HCT116 (cell line): Measurements from ENCODE around the gene NFIC. TPM values are rescaled to one million over a fixed set of nuclear protein-coding genes. Genes with fewer than 3 reads are reported as not detected.

Experiments
- ATAC-seq: fragments of 200-7000 bp; cut with Tn5 transposase; 2 replicates; pipeline ENCODE4 v1.9.1; 2020; ENCODE audit warnings: mild to moderate bottlenecking, moderate library complexity
- BruUV-seq: library from RNA; stranded (reverse); fragments of 400-500 nt; replicated peaks from 2 replicates; lab custom pipeline; 2021; lab: Mats Ljungman, UMichigan
- CTCF ChIA-PET: fragments of 300-600 bp; sonication (Branson Sonifier 250); formaldehyde crosslinking; loops from one replicate; lab custom pipeline; 2021; ENCODE audit warnings: antibody characterized with exemption; lab: Charles Lee
- POLR2A ChIA-PET: fragments of 300-600, 350-600 bp; sonication (Branson Sonifier 250); formaldehyde crosslinking; loops from one replicate; lab custom pipeline; 2021; ENCODE audit warnings: antibody characterized with exemption; lab: Charles Lee
- RAD21 ChIA-PET, 2 experiments: fragments of 300-600 bp; sonication (Branson Sonifier 250); formaldehyde crosslinking; loops; one replicate each; lab custom pipeline; 2023; ENCODE audit warnings: low total read pairs in 2 of 2; ENCODE audit not compliant: uncharacterized antibody in 2 of 2, unreplicated experiment in 2 of 2, low non-redundant PET in 1 of 2; lab: Charles Lee
- DNase-seq: peaks from one replicate; pipeline ENCODE4 v3.0.0-alpha.2; 2010; ENCODE audit warnings: low read depth, low spot score
- H2AFZ ChIP-seq: fragments of 200-600 bp; shearing (Covaris generic), sonication (generic); 2 replicates; pipeline ENCODE4 v1.6.1; 2017; ENCODE audit warnings: low read depth, mixed run types, mixed read lengths, antibody characterized with exemption, low read length; ENCODE audit not compliant: poor library complexity, severe bottlenecking
- H3K27ac ChIP-seq: 2 replicates; pipeline ENCODE4 v1.5.1; 2012; ENCODE audit warnings: low read depth, low read length
- H3K27me3 ChIP-seq: fragments of 200-600 bp; sonication (generic); 2 replicates; pipeline ENCODE4 v1.6.1; 2016; ENCODE audit warnings: mixed run types, low read length, mixed read lengths; ENCODE audit not compliant: insufficient read depth
- H3K36me3 ChIP-seq, 2 experiments: fragments of 200-500 bp in 1 of 2; fragments of 200-600 bp in 1 of 2; sonication (Bioruptor generic) in 1 of 2; sonication (generic) in 1 of 2; 2 replicates each; pipeline versions ENCODE4 v1.5.1 to v1.6.1; 2014 to 2016; ENCODE audit warnings: low read length in 2 of 2, inconsistent platforms in 1 of 2, mixed read lengths in 1 of 2, mixed run types in 1 of 2; ENCODE audit not compliant: insufficient read depth in 2 of 2, control insufficient read depth in 1 of 2
- H3K4me1 ChIP-seq, 2 experiments: fragments of 200-600 bp in 1 of 2; sonication (generic) in 1 of 2; 2 replicates each; pipeline versions ENCODE4 v1.5.1 to v1.6.1; 2012 to 2017; ENCODE audit warnings: low read length in 2 of 2, inconsistent platforms in 1 of 2, mild to moderate bottlenecking in 1 of 2, mixed read lengths in 1 of 2, mixed run types in 1 of 2, moderate library complexity in 1 of 2; ENCODE audit not compliant: insufficient read depth in 2 of 2, control insufficient read depth in 1 of 2
- H3K4me2 ChIP-seq: fragments of 200-600 bp; sonication (generic); 2 replicates; pipeline ENCODE4 v1.6.1; 2017; ENCODE audit warnings: mixed run types, low read length, mixed read lengths
- H3K4me3 ChIP-seq, 2 experiments: fragments of 200-600 bp in 1 of 2; sonication (generic) in 1 of 2; replicated peaks in 1 of 2; 2 replicates each; pipeline ENCODE4 v1.5.1; 2011 to 2016; ENCODE audit warnings: low read length in 2 of 2, control low read depth in 1 of 2, low read depth in 1 of 2, mild to moderate bottlenecking in 1 of 2, mixed read lengths in 1 of 2, mixed run types in 1 of 2
- H3K79me2 ChIP-seq: fragments of 200-600 bp; sonication (generic); 2 replicates; pipeline ENCODE4 v1.6.1; 2017; ENCODE audit warnings: mild to moderate bottlenecking, mixed run types, low read length, moderate library complexity, mixed read lengths; ENCODE audit not compliant: insufficient read depth
- H3K9ac ChIP-seq: fragments of 200-600 bp; sonication (generic); 2 replicates; pipeline ENCODE4 v1.6.1; 2016; ENCODE audit warnings: low read length, mixed read lengths
- H3K9me2 ChIP-seq: fragments of 200-600 bp; sonication (generic), shearing (Covaris generic); 2 replicates; pipeline ENCODE4 v1.6.1; 2017; ENCODE audit warnings: mixed run types, mild to moderate bottlenecking, moderate library complexity; ENCODE audit not compliant: insufficient read depth
- H3K9me3 ChIP-seq, 2 experiments: fragments of 200-500 bp in 1 of 2; fragments of 200-600 bp in 1 of 2; sonication (Bioruptor generic) in 1 of 2; sonication (generic) in 1 of 2; 2 replicates each; pipeline ENCODE4 v1.6.1; 2014 to 2017; ENCODE audit warnings: low read length in 2 of 2, mixed read lengths in 2 of 2, inconsistent platforms in 1 of 2, low read depth in 1 of 2, mild to moderate bottlenecking in 1 of 2, mixed run types in 1 of 2, moderate library complexity in 1 of 2; ENCODE audit not compliant: control insufficient read depth in 1 of 2, insufficient read depth in 1 of 2
- H4K20me1 ChIP-seq: fragments of 200-600 bp; sonication (generic), shearing (Covaris generic); 2 replicates; pipeline ENCODE4 v1.6.1; 2017; ENCODE audit warnings: mixed run types, mild to moderate bottlenecking, moderate library complexity; ENCODE audit not compliant: insufficient read depth
- CBX3 ChIP-seq: IDR thresholded peaks from 2 replicates; pipeline ENCODE4 v1.6.1; 2012; ENCODE audit warnings: low read depth
- CEBPB ChIP-seq: IDR thresholded peaks from 2 replicates; pipeline ENCODE4 v1.6.1; 2012; ENCODE audit warnings: low read depth
- EGR1 ChIP-seq: IDR thresholded peaks from 2 replicates; pipeline ENCODE4 v1.6.1; 2012; ENCODE audit warnings: low read depth
- EZH2 ChIP-seq: fragments of 200-600 bp; sonication (generic); IDR thresholded peaks from 2 replicates; pipeline ENCODE4 v1.6.1; 2017; ENCODE audit warnings: antibody characterized with exemption, mixed run types
- EZH2phosphoT487 ChIP-seq: fragments of 200-600 bp; IDR thresholded peaks from 2 replicates; pipeline ENCODE4 v1.6.1; 2018; ENCODE audit warnings: antibody characterized with exemption, borderline replicate concordance
- FOSL1 ChIP-seq: IDR thresholded peaks from 2 replicates; pipeline ENCODE4 v1.6.1; 2012; ENCODE audit warnings: low read depth
- JUND ChIP-seq: IDR thresholded peaks from 2 replicates; pipeline ENCODE4 v1.6.1; 2012
- POLR2A ChIP-seq: IDR thresholded peaks from 2 replicates; pipeline ENCODE4 v1.7.0; 2011; ENCODE audit warnings: borderline replicate concordance; ENCODE audit not compliant: insufficient read depth, insufficient read length; ENCODE audit errors: extremely low read depth
- POLR2AphosphoS5 ChIP-seq: IDR thresholded peaks from 2 replicates; pipeline ENCODE4 v1.6.1; 2011; ENCODE audit warnings: mild to moderate bottlenecking, low read depth, low read length, moderate library complexity
- SP1 ChIP-seq: IDR thresholded peaks from 2 replicates; pipeline ENCODE4 v1.6.1; 2012; ENCODE audit warnings: low read depth
- SRF ChIP-seq: IDR thresholded peaks from 2 replicates; pipeline ENCODE4 v1.6.1; 2012; ENCODE audit warnings: low read depth
- YY1 ChIP-seq: IDR thresholded peaks from 2 replicates; pipeline ENCODE4 v1.6.1; 2011; ENCODE audit warnings: low read length, low read depth, moderate library complexity, mild to moderate bottlenecking; ENCODE audit not compliant: insufficient replicate concordance; ENCODE audit errors: extremely low read depth
- ZNF274 ChIP-seq: fragments of 200-500 bp; sonication (Bioruptor generic); IDR thresholded peaks from 2 replicates; pipeline ENCODE4 v1.6.1; 2014; ENCODE audit warnings: mild to moderate bottlenecking, low read depth, low read length, inconsistent platforms
- intact Hi-C: fragments of 100-400 bp; cut with micrococcal nuclease; formaldehyde crosslinking; loops from 2 replicates; pipeline ENCODE4 v1.10.0; 2022
- total RNA-seq: library from RNA; stranded (reverse); gene quantifications from one replicate; pipeline ENCODE4 v1.2.1, GENCODE V29; 2021; ENCODE audit not compliant: unreplicated experiment
- TF ChIP-seq, protein P1 (sequence below), 3 experiments: fragments of 200-600 bp in 1 of 3; sonication (generic) in 1 of 3; IDR thresholded peaks in 2 of 3; conservative IDR thresholded peaks in 1 of 3; 2 replicates each; pipeline ENCODE4 v1.5.1; 2012 to 2017; ENCODE audit warnings: low read depth in 2 of 3, low read length in 2 of 3, antibody characterized with exemption in 1 of 3, borderline replicate concordance in 1 of 3, control low read depth in 1 of 3, mild to moderate bottlenecking in 1 of 3, mixed read lengths in 1 of 3, mixed run types in 1 of 3, moderate library complexity in 1 of 3; ENCODE audit not compliant: insufficient read depth in 1 of 3
- TF ChIP-seq, protein P2 (sequence below): IDR thresholded peaks from 2 replicates; pipeline ENCODE4 v1.6.1; 2012

The NFIC gene
- total RNA-seq, 1 experiment from 2014 or later, result 116 TPM

DNA sequence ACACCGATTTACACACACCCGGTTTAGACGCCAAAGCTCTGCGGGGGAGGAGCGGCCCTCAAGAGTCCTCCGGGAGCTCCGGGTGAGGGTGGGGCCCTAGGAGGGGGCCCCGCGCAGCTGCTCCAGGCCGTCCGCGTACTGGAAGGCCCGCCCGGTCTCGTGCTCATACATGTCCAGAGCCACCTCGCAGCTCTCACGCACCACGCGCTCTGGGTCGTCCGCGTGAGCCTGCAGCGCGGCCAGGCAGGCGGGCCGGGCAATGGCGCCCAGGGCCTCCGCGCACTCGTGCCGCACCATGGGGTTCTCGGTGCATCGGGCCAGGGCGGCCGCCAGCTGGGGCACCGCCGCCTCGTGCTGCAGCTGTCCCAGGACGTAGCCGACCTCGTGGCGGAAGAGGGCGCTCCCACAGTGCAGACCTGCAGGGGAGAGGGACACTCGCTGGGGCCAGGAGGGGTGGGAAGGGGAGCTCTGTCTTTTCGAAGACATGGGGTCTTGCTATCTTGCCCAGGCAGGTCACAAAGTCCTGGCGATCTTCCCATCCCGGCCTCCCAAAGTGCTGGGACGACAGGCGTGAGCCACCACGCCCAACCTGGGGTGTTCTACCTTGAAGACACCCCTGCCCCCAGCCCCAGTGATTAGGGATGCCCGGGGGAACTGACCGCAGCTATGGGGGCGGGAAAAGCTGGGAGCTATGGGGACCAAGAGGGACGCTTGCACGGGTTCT lies 125.2 kb downstream of the NFIC start:
- intact Hi-C loops, result no loop called here
- POLR2A ChIA-PET, result no interaction called here
- no peak for DNase-seq
- no TSS peak for BruUV-seq
- Histone ChIP-seq H3K9me2 (no peaks in the 10 kb centered on the region), H2AFZ (no peak overlapping the region), H3K79me2 (no peaks in the 10 kb centered on the region), H4K20me1 (no peaks in the 10 kb centered on the region), H3K4me3 (no peak overlapping the region), H3K9ac (no peak overlapping the region), H3K4me2 (no peak overlapping the region), H3K27ac (no peak overlapping the region), H3K4me1 (no peaks in the 10 kb centered on the region), H3K27me3 (no peaks in the 10 kb centered on the region), H3K36me3 (peaks cover 2 to 20% of the 10 kb centered on the region in 2 experiments; a peak in 3 of 4 replicates)
- ATAC-seq, result no peak
- no peak for TF ChIP-seq CBX3
- TF ChIP-seq, all 23 proteins: peak for 0
- ChIA-PET CTCF (no interaction called here), RAD21 (no interaction called here)
- H3K9me3 ChIP-seq, result no peaks in the 10 kb centered on the region

DNA sequence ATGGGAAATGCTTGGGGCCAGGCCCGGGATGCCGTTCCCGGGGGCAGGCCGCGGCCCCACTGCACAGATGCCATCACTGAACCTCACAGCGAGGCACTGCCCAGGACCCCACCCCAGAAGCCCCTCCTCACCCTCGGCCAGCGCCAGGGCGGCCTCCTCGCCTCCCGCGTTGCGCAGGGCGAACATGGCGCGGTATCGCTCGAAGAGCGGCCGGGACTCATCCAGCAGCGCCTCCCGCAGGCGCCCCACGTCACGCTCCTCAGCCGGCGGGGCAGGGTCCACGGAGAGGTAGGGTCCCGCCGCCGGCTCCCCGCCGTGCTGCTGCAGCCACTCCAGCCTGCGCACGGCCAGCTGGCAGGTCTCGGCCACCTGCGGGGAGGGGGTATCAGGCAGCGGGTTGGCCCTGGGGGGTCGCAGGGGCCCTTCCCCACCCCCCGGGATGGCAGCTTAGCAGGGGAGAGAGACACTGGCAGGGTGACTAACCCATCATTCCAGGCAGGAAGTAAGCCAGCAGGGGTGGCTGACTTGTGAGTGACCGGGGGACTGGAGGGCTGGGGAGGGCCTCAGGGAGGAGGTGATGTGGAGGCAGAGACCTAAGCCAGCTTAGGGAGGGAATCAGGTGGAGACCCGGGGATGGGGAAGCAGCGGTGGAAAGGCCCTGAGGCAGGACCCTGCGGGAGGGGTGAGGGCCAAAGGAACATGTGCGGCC lies 125.9 kb downstream of the NFIC start:
- CTCF ChIA-PET, result no interaction called here
- Histone ChIP-seq H2AFZ (no peak overlapping the region), H3K9me2 (no peaks in the 10 kb centered on the region), H3K4me3 (no peak overlapping the region), H3K79me2 (peaks cover 7% of the 10 kb centered on the region), H3K9ac (no peak overlapping the region)
- no peak for DNase-seq
- TF ChIP-seq POLR2AphosphoS5, result no peak
- TF ChIP-seq, protein P1, sequence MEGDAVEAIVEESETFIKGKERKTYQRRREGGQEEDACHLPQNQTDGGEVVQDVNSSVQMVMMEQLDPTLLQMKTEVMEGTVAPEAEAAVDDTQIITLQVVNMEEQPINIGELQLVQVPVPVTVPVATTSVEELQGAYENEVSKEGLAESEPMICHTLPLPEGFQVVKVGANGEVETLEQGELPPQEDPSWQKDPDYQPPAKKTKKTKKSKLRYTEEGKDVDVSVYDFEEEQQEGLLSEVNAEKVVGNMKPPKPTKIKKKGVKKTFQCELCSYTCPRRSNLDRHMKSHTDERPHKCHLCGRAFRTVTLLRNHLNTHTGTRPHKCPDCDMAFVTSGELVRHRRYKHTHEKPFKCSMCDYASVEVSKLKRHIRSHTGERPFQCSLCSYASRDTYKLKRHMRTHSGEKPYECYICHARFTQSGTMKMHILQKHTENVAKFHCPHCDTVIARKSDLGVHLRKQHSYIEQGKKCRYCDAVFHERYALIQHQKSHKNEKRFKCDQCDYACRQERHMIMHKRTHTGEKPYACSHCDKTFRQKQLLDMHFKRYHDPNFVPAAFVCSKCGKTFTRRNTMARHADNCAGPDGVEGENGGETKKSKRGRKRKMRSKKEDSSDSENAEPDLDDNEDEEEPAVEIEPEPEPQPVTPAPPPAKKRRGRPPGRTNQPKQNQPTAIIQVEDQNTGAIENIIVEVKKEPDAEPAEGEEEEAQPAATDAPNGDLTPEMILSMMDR (IDR thresholded peaks at IDR 0.05 in 2 of 3, conservative IDR thresholded peaks at IDR 0.05 in 1 of 3; ENCODE audit: borderline replicate concordance in 1 of 3, insufficient read depth in 1 of 3, low read depth in 2 of 3, low read length in 2 of 3), result no peak
- TF ChIP-seq EGR1, result no peak
- TF ChIP-seq EZH2, result no peak
- no peak for TF ChIP-seq CEBPB
- TF ChIP-seq SRF, result no peak
- TF ChIP-seq SP1, result no peak
- TF ChIP-seq YY1, result no peak
- TF ChIP-seq FOSL1, result no peak
- TF ChIP-seq ZNF274, result no peak
- TF ChIP-seq EZH2phosphoT487, result no peak
- TF ChIP-seq JUND, result no peak
- no peak for TF ChIP-seq POLR2A
- TF ChIP-seq, protein P2, sequence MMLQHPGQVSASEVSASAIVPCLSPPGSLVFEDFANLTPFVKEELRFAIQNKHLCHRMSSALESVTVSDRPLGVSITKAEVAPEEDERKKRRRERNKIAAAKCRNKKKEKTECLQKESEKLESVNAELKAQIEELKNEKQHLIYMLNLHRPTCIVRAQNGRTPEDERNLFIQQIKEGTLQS, result no peak
- TF ChIP-seq, all 23 proteins: peak for 0
- BruUV-seq, result no TSS peak
- H3K27ac ChIP-seq, result no peak overlapping the region
- ChIA-PET POLR2A (no interaction called here), RAD21 (no interaction called here)
- peaks cover 2 to 22% of the 10 kb centered on the region in 2 experiments; a peak in 3 of 4 replicates for H3K36me3 ChIP-seq
- intact Hi-C loops, result no loop called here
- no peak for ATAC-seq
- no peaks in the 10 kb centered on the region for H3K4me1 ChIP-seq
- H3K27me3 ChIP-seq, result no peaks in the 10 kb centered on the region
- H3K4me2 ChIP-seq, result no peak overlapping the region
- no peaks in the 10 kb centered on the region for H3K9me3 ChIP-seq
- no peaks in the 10 kb centered on the region for H4K20me1 ChIP-seq
